Ishikawa (cell line): ENCODE results near the gene RASGEF1B.

ENCODE experiments used
- CEBPB ChIP-seq: IDR thresholded peaks from 2 replicates; pipeline ENCODE4 v1.6.1; 2012
- CREB1 ChIP-seq: IDR thresholded peaks from 2 replicates; pipeline ENCODE4 v1.6.1; 2012; ENCODE audit warnings: low read depth
- EGR1 ChIP-seq: IDR thresholded peaks from 2 replicates; pipeline ENCODE4 v1.6.1; 2012
- EP300 ChIP-seq: IDR thresholded peaks from 2 replicates; pipeline ENCODE4 v1.6.1; 2012; ENCODE audit warnings: borderline replicate concordance
- FOXM1 ChIP-seq: IDR thresholded peaks from 2 replicates; pipeline ENCODE4 v1.6.1; 2012; ENCODE audit warnings: low read depth, borderline replicate concordance
- NFIC ChIP-seq: IDR thresholded peaks from 2 replicates; pipeline ENCODE4 v1.6.1; 2012
- RAD21 ChIP-seq: IDR thresholded peaks from 2 replicates; pipeline ENCODE4 v1.6.1; 2012; ENCODE audit warnings: low read depth
- REST ChIP-seq: IDR thresholded peaks from 2 replicates; pipeline ENCODE4 v1.6.1; 2012; ENCODE audit warnings: low read depth, mild to moderate bottlenecking
- TAF1 ChIP-seq: IDR thresholded peaks from 2 replicates; pipeline ENCODE4 v1.6.1; 2012; ENCODE audit warnings: low read depth, mild to moderate bottlenecking
- TCF12 ChIP-seq: IDR thresholded peaks from 2 replicates; pipeline ENCODE4 v1.6.1; 2012; ENCODE audit warnings: low read depth
- TEAD4 ChIP-seq: IDR thresholded peaks from 2 replicates; pipeline ENCODE4 v1.6.1; 2012
- USF1 ChIP-seq: IDR thresholded peaks from 2 replicates; pipeline ENCODE4 v1.6.1; 2012
- YY1 ChIP-seq: IDR thresholded peaks from 2 replicates; pipeline ENCODE4 v1.6.1; 2012; ENCODE audit warnings: low read depth
- ZBTB7A ChIP-seq: IDR thresholded peaks from 2 replicates; pipeline ENCODE4 v1.6.1; 2012; ENCODE audit warnings: low read depth
- TF ChIP-seq, protein P1 (sequence below): IDR thresholded peaks from 2 replicates; pipeline ENCODE4 v1.6.1; 2012

RASGEF1B gene

GRCh38 chr4:81428002-81428401 lies 43.7 kb downstream of the RASGEF1B start:
- no peak for TF ChIP-seq CREB1
- no peak for TF ChIP-seq EGR1
- TF ChIP-seq, protein P1, sequence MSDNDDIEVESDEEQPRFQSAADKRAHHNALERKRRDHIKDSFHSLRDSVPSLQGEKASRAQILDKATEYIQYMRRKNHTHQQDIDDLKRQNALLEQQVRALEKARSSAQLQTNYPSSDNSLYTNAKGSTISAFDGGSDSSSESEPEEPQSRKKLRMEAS, result no peak
- no peak for TF ChIP-seq REST
- TF ChIP-seq CEBPB, result no peak
- no peak for TF ChIP-seq USF1
- TF ChIP-seq TCF12, result no peak
- no peak for TF ChIP-seq TEAD4
- no peak for TF ChIP-seq YY1

GRCh38 chr4:81427344-81427821 lies 44.3 kb downstream of the RASGEF1B start:
- TF ChIP-seq CEBPB (no peak), USF1 (no peak)

DNA sequence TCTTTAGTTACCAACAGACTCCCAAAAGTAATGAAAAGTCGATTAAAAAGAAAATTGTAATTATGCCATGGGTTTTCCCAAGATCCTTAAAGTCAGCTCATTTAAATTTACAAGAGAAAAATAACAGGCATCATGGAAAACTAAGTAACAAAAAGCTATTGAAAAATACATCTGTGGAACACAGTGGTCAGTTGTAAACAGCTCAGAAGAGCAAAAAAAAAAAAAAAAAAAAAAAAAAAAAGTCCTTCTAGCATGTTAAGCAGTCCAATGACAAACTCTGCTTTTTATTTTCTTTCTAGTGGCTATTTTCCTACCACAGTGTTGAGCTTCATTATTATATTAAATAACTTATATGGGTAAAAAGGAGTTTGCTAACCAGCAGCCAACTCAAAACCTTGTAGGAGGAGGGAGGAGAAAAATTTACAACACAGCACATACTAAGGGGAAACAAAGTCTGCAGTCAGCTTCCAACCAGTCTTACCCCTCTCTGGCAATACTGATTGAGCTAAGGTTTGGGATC lies 44.9 kb downstream of the RASGEF1B start:
- TF ChIP-seq YY1, result no peak
- TF ChIP-seq USF1, result no peak
- no peak for TF ChIP-seq NFIC
- no peak for TF ChIP-seq FOXM1
- no peak for TF ChIP-seq REST
- no peak for TF ChIP-seq CREB1
- TF ChIP-seq ZBTB7A, result no peak
- no peak for TF ChIP-seq EGR1
- TF ChIP-seq EP300, result no peak
- no peak for TF ChIP-seq CEBPB
- TF ChIP-seq TCF12, result no peak

GRCh38 chr4:81424816-81425755 lies 46.6 kb downstream of the RASGEF1B start:
- TF ChIP-seq NFIC (no peak), ZBTB7A (no peak)
- TF ChIP-seq, protein P1, result no peak

DNA sequence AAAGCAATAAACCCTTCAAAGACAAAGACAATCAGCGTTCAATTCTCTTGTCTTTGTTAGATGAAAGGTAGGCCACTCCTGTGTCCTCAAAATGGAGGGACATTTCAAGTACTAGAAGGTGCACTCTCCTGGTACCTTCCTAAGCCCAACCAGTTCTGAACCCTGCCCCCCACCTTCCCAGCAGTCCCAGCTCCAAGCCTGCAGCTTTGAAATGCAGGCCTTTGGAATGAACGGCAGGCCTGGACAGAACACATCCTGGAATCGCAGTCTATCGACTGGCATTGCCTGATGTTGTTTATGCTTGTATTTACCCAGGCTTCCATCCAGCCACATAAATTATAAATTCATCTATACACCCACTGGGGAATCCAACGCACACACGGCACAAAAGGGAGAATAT lies 47.4 kb downstream of the RASGEF1B start:
- TF ChIP-seq REST (no peak), FOXM1 (no peak), TAF1 (no peak), TCF12 (no peak), RAD21 (no peak), USF1 (no peak), EGR1 (no peak), CEBPB (no peak), EP300 (no peak), TEAD4 (no peak), ZBTB7A (no peak)
- TF ChIP-seq, protein P1, result no peak
